AG04450 (cell line): ENCODE results near the gene QRICH1. TPM values are rescaled to one million over a fixed set of nuclear protein-coding genes. Genes with fewer than 3 reads are reported as not detected.
A peak's percentile ranks its signal among the peaks of the same experiment; 100 is the strongest.

ENCODE experiments used
- CTCF ChIA-PET: fragments of 300-600, 350-600 bp; formaldehyde crosslinking; extraction: SDS; loops from one replicate; lab custom pipeline; 2022; ENCODE audit warnings: antibody characterized with exemption, inconsistent platforms; lab: Charles Lee
- POLR2A ChIA-PET: fragments of 350-600 bp; formaldehyde crosslinking; extraction: SDS; loops from one replicate; lab custom pipeline; 2021; ENCODE audit warnings: antibody characterized with exemption, inconsistent platforms; lab: Yijun Ruan, JAX
- DNase-seq: peaks from one replicate; pipeline ENCODE4 v3.0.0-alpha.2; 2011; ENCODE audit warnings: low read depth, low spot score
- H3K27ac ChIP-seq: one replicate; pipeline ENCODE4 v1.5.1; 2012; ENCODE audit warnings: low read depth, low read length, control low read depth
- H3K27me3 ChIP-seq: one replicate; pipeline ENCODE4 v1.6.0; 2012; ENCODE audit warnings: low read length; ENCODE audit not compliant: control insufficient read depth, insufficient read depth
- H3K4me3 ChIP-seq: 2 replicates; pipeline ENCODE4 v1.5.1; 2011; ENCODE audit warnings: mild to moderate bottlenecking, low read depth, low read length, control low read depth
- H3K9me3 ChIP-seq: 2 replicates; pipeline ENCODE4 v1.5.1; 2012; ENCODE audit warnings: low read length; ENCODE audit not compliant: control insufficient read depth, insufficient read depth
- polyA plus RNA-seq: library from polyadenylated mRNA; depleted of rRNA; stranded (reverse); fragments of >200 nt; gene quantifications from 2 replicates; pipeline ENCODE4 v1.2.3, GENCODE V29; 2011
- TF ChIP-seq, protein P1 (sequence below): IDR thresholded peaks from 2 replicates; pipeline ENCODE4 v1.5.1; 2011; ENCODE audit warnings: low read depth, low read length, control low read depth, inconsistent platforms

The QRICH1 gene
- polyA plus RNA-seq, 1 experiment: 69.7 TPM

DNA sequence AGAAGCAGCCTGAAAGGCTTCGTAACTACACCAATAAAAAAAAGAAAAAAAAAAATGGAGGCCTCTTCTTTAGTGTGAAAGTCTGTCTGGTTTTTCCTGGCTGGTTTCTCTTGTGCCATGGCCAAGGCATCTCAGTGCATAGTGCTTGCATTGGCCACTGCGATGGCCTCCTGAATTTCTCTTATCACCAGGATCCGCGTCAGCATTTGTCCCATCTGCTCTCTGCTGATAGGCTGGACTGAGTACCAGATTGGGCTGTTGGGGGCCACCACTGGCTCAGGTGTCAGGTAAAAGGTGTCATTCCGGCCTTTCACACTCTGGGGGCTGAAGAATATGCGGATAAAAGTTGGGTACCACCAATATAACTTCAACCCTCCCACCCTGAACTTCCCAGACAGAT is 63.5 kb downstream of the QRICH1 start:
- CTCF ChIA-PET: no interaction called here
- TF ChIP-seq, protein P1, sequence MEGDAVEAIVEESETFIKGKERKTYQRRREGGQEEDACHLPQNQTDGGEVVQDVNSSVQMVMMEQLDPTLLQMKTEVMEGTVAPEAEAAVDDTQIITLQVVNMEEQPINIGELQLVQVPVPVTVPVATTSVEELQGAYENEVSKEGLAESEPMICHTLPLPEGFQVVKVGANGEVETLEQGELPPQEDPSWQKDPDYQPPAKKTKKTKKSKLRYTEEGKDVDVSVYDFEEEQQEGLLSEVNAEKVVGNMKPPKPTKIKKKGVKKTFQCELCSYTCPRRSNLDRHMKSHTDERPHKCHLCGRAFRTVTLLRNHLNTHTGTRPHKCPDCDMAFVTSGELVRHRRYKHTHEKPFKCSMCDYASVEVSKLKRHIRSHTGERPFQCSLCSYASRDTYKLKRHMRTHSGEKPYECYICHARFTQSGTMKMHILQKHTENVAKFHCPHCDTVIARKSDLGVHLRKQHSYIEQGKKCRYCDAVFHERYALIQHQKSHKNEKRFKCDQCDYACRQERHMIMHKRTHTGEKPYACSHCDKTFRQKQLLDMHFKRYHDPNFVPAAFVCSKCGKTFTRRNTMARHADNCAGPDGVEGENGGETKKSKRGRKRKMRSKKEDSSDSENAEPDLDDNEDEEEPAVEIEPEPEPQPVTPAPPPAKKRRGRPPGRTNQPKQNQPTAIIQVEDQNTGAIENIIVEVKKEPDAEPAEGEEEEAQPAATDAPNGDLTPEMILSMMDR: no peak

DNA sequence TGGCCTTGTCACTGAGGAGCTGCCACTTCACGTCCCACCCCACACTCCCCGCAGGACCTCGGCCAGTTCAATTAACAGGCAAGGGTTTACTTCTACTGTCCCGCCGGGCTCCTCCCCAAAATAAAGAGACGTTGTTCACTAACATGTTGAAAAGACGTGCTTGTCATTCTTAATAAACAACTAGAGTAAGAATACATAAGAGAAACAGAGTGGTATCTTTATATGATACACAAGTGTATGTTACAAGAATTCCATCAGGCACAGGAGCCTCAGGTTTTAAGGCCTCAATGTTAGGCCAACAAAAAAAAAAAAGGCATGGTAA is 64.3 kb downstream of the QRICH1 start:
- H3K4me3 ChIP-seq: peak overlapping the region; percentile 29
- no peak for DNase-seq
- H3K9me3 ChIP-seq: no peaks in the 10 kb centered on the region
- TF ChIP-seq, protein P1: no peak
- H3K27ac ChIP-seq: peak overlapping the region; percentile 21
- no peaks in the 10 kb centered on the region for H3K27me3 ChIP-seq
- ChIA-PET POLR2A (interaction anchor here (0.6 to 2.2 kb wide), 21 partner anchors 9 to 406 kb away, joined by 3 to 36 read pairs (median 5); partner anchors contain the start of genes DALRD3, LAMB2, P4HTM and QARS1), CTCF (no interaction called here)

More for the DNA sequence above, 63.5 kb downstream of the QRICH1 start:
- POLR2A ChIA-PET: interaction anchor here (0.6 kb wide), 1 partner anchor 64 kb away, joined by 3 read pairs; no protein-coding TSS in a partner anchor
- DNase-seq: no peak
- H3K27me3 ChIP-seq: no peaks in the 10 kb centered on the region
- H3K9me3 ChIP-seq: no peaks in the 10 kb centered on the region
- no peak overlapping the region for H3K4me3 ChIP-seq
- no peak overlapping the region for H3K27ac ChIP-seq

DNA sequence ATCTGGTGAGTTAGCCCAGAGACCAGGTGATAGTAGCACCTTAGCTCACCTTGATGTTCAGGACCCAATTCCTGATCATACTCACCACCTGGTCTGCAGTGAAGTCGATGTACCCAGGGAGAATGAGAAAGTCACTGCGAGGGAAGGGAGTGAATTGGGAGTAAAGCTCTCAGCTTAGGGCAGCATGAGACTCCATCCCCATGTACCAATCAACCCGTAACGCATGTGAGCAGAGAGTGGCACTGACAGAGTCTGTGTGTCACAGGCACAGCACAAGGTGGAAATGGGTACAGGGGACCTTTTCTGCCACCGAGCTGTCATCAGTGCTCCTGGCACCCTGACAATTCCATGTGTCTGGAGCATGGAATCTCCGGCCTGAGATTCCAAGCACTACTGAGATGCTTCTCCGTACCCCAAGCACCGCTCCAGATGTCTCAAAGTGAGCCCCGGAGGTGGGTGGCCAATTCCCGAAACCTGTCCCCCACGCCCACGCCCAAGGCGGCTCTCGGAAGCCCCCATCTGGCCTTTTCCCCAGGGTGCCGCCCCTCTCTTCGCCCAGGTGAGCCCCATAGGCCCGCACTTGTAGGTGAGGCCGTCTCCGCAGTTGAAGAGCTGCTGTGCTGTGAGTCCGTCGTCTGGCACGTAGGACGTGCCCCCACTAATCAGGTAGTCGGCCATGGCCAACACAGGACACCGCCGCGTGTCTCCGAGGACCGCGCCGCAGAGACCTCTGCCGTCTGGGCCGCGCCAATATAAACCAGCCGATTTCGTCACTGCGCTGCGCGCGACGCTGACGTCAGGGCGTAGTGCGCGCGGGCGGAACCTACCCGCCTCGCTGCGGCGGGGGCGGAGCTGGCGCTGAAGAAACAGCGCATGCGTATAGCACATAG is 65.0 kb downstream of the QRICH1 start, which contains the start of gene IMPDH2:
Gene IMPDH2 (minus strand): TSS at position 726 of the 890 bp plus-strand sequence. CDS start 48 bp downstream, at position 678.
- peak; percentile 81 for DNase-seq
- H3K4me3 ChIP-seq: peak within 1 kb of the TSS; percentile 87
- CTCF ChIA-PET: interaction anchor here (0.6 kb wide), 1 partner anchor 643 kb away, joined by 4 read pairs; no protein-coding TSS in a partner anchor

DNA sequence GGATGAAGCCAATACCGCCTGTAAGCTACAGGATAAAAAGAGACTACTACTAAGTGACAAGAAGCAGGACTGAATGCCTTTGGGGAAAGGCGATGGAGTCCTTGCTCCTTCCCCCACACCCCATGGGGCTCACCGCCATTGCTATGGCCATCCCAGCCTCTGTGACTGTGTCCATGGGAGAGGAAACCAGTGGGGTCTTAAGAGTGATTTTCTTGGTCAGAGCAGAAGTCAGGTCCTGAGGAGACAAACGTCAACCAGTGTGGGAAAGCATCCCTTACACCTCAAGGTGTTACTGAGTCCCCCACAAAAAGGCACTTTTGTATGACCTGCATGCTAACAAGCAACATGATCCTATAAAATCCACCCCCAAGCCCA is 65.6 kb downstream of the QRICH1 start:
- Histone ChIP-seq H3K27ac (no peak overlapping the region), H3K27me3 (no peaks in the 10 kb centered on the region), H3K4me3 (peak overlapping the region; percentile 87), H3K9me3 (no peaks in the 10 kb centered on the region)
- ChIA-PET POLR2A (interaction anchor here (0.6 to 2.2 kb wide), 5 partner anchors 10 to 416 kb away, joined by 4 to 36 read pairs (median 16); partner anchors contain the start of genes DALRD3, P4HTM, QRICH1 and WDR6), CTCF (interaction anchor here (0.6 kb wide), 1 partner anchor 644 kb away, joined by 4 read pairs; no protein-coding TSS in a partner anchor)
- TF ChIP-seq, protein P1: no peak
- DNase-seq: no peak

More for the DNA sequence above, 65.0 kb downstream of the QRICH1 start, which contains the start of gene IMPDH2:
- Histone ChIP-seq H3K27ac (peak within 1 kb of the TSS; percentile 68), H3K27me3 (no peaks in the 10 kb centered on the region), H3K9me3 (no peaks in the 10 kb centered on the region)
- TF ChIP-seq, protein P1: no peak
- POLR2A ChIA-PET: interaction anchor here (0.6 to 2.2 kb wide), 22 partner anchors 8 to 417 kb away, joined by 3 to 36 read pairs (median 4); partner anchors contain the start of genes DALRD3, LAMB2, P4HTM and QARS1

DNA sequence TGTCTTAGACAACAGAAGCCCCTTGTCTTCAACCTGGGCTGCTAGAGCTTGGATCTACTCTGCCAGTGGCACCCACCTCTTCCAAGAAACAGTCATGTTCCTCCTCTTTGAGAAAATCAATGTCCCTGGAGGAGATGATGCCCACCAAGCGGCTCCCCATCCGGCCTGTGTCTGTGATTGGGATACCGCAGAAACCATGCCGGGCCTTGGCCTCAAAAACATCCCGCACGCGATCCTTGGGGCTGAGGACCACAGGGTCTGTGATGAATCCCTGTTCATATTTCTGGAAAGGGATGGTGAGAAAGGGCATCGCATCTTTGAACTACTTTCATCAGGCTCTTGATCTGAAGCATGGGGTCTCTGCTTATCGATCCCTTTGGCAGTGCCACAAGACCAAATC is 66.2 kb downstream of the QRICH1 start:
- no peak overlapping the region for H3K4me3 ChIP-seq
- no peaks in the 10 kb centered on the region for H3K27me3 ChIP-seq
- H3K27ac ChIP-seq: no peak overlapping the region
- ChIA-PET CTCF (no interaction called here), POLR2A (interaction anchor here (2.2 kb wide), 1 partner anchor 10 kb away, joined by 16 read pairs; the partner anchor contains the start of gene DALRD3)
- TF ChIP-seq, protein P1: no peak
- no peak for DNase-seq
- H3K9me3 ChIP-seq: no peaks in the 10 kb centered on the region
